Lower lobe of right lung (tissue), 2 donors: ENCODE measurements around the gene CDKAL1. TPM values are rescaled to one million over a fixed set of nuclear protein-coding genes. Genes with fewer than 3 reads are reported as not detected.

Source experiments
- ATAC-seq, 2 donors: fragments of 200-7000 bp; cut with Tn5 transposase; one replicate each; pipeline ENCODE4 v1.9.1; 2020 to 2022; ENCODE audit warnings: mild to moderate bottlenecking in 2 of 2, moderate library complexity in 2 of 2
- DNase-seq: peaks from one replicate; pipeline ENCODE4 v3.0.0-alpha.2; 2020
- H3K27ac ChIP-seq: fragments of 200-600 bp; one replicate; pipeline ENCODE4 v1.8.0; 2022
- H3K27me3 ChIP-seq: fragments of 200-600 bp; one replicate; pipeline ENCODE4 v1.8.0; 2022; ENCODE audit warnings: low read depth
- H3K36me3 ChIP-seq: fragments of 200-600 bp; one replicate; pipeline ENCODE4 v1.8.0; 2022; ENCODE audit warnings: mild to moderate bottlenecking
- H3K4me1 ChIP-seq: fragments of 200-600 bp; one replicate; pipeline ENCODE4 v1.8.0; 2022
- H3K4me3 ChIP-seq: fragments of 200-600 bp; one replicate; pipeline ENCODE4 v1.8.0; 2022; ENCODE audit warnings: mild to moderate bottlenecking
- H3K9me3 ChIP-seq: fragments of 200-600 bp; one replicate; pipeline ENCODE4 v1.8.0; 2022
- intact Hi-C: fragments of 100-400 bp; cut with DNase I; formaldehyde crosslinking; loops from one replicate; pipeline ENCODE4 v1.11.0; 2022
- total RNA-seq: library from RNA; stranded (reverse); fragmentation: NEBNext Ultra II Directional; extraction: Animal tissue kit (Norgen Biotek cat#: 25700); gene quantifications from one replicate; pipeline ENCODE4 v1.2.1, GENCODE V29; 2021
- TF ChIP-seq, protein P1 (sequence below): fragments of 200-600 bp; IDR thresholded peaks from one replicate; pipeline ENCODE4 v1.8.0; 2022; ENCODE audit warnings: antibody characterized with exemption, mild to moderate bottlenecking
- donor health status: DM: no; HTN: yes; CAD: no; lungs with severe emphysema.

CDKAL1 gene
- total RNA-seq, 1 donor from 2014 or later = 16.0 TPM

DNA sequence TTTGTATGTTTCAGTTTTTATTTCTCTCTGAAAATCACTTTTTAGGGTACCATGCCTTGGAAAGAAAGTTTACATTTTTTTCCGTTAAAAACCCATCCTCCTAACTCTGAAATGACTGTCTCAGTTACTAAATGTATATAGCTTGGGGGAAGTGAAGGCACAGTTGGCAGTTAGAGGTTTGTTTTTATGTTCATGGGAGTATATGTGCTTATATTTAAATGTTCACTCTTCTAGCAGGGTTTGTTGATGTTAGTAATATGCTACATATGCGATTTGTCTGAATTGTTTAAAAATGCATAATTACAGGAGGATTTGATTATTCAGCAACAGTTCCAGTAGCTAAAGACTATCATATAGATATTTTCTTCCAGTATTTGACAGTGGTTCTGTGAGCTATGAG lies 31.1 kb downstream of the CDKAL1 start:
- no peaks in the 10 kb centered on the region for H3K36me3 ChIP-seq
- no peak for ATAC-seq
- no peak overlapping the region for H3K27ac ChIP-seq
- no peaks in the 10 kb centered on the region for H3K9me3 ChIP-seq
- TF ChIP-seq, protein P1, sequence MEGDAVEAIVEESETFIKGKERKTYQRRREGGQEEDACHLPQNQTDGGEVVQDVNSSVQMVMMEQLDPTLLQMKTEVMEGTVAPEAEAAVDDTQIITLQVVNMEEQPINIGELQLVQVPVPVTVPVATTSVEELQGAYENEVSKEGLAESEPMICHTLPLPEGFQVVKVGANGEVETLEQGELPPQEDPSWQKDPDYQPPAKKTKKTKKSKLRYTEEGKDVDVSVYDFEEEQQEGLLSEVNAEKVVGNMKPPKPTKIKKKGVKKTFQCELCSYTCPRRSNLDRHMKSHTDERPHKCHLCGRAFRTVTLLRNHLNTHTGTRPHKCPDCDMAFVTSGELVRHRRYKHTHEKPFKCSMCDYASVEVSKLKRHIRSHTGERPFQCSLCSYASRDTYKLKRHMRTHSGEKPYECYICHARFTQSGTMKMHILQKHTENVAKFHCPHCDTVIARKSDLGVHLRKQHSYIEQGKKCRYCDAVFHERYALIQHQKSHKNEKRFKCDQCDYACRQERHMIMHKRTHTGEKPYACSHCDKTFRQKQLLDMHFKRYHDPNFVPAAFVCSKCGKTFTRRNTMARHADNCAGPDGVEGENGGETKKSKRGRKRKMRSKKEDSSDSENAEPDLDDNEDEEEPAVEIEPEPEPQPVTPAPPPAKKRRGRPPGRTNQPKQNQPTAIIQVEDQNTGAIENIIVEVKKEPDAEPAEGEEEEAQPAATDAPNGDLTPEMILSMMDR = no peak
- H3K27me3 ChIP-seq = no peaks in the 10 kb centered on the region
- DNase-seq = no peak
- no peak overlapping the region for H3K4me3 ChIP-seq
- H3K4me1 ChIP-seq = no peaks in the 10 kb centered on the region
- intact Hi-C loops = loop anchor here (10.0 kb wide), 1 partner anchor 1019 kb away; no protein-coding TSS in a partner anchor

DNA sequence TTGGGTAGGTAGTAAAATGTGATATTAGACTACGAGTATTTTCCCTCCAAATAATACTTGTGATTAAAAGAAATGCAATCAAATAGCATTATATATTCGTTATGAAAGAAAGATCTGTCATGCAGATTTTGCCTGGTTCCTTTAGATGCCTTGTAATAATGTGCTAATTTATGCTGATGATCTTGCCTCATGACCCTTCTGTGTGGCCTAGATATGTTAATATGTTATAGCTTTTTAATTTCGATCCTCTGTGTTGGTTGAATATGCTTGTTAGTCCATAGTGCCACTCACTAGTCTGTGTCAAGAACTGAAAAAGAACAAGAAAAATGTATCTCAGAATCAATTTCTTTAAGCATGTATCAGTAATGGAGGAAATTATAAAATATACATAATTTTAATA lies 31.9 kb downstream of the CDKAL1 start:
- Histone ChIP-seq H3K4me1 (no peaks in the 10 kb centered on the region), H3K4me3 (no peak overlapping the region), H3K9me3 (no peaks in the 10 kb centered on the region), H3K27me3 (no peaks in the 10 kb centered on the region), H3K27ac (no peak overlapping the region), H3K36me3 (no peaks in the 10 kb centered on the region)
- TF ChIP-seq, protein P1 = no peak
- ATAC-seq = no peak
- no peak for DNase-seq
- intact Hi-C loops = loop anchor here (10.0 kb wide), 1 partner anchor 1019 kb away; no protein-coding TSS in a partner anchor

DNA sequence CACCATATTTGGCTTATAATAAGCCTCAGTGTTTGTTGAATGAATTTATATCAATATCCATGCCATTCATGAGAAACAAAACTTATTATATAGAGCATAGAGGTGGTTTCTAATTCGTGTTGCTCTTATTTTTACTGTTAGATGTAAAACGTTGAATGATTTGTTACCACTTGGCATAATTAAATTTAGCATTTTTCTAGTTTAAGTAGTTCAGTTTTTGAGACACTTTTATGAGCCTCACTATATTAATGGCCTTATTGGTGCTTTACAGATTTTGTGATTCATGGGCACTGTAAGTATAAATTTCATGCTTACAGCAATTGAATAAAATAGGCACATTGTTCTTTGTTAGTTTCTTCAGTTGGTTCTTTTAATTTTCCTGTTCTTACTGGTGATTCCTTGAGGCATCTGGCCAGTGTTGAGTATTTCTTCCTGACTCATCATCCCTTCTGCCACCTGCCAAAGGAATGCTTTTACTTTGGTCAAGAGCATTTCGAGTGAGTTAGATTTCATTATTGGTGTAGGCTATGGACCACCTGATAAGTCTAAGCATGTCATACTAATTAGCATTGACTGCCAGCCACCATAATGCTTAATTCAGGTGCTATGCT lies 34.8 kb downstream of the CDKAL1 start:
- no peak overlapping the region for H3K27ac ChIP-seq
- no peaks in the 10 kb centered on the region for H3K27me3 ChIP-seq
- H3K36me3 ChIP-seq = no peaks in the 10 kb centered on the region
- no peaks in the 10 kb centered on the region for H3K9me3 ChIP-seq
- no peak overlapping the region for H3K4me3 ChIP-seq
- H3K4me1 ChIP-seq = peaks cover 14% of the 10 kb centered on the region
- DNase-seq (no peak), ATAC-seq (no peak)
- TF ChIP-seq, protein P1 = no peak
- intact Hi-C loops = loop anchor here (10.0 kb wide), 1 partner anchor 1016 kb away; no protein-coding TSS in a partner anchor

DNA sequence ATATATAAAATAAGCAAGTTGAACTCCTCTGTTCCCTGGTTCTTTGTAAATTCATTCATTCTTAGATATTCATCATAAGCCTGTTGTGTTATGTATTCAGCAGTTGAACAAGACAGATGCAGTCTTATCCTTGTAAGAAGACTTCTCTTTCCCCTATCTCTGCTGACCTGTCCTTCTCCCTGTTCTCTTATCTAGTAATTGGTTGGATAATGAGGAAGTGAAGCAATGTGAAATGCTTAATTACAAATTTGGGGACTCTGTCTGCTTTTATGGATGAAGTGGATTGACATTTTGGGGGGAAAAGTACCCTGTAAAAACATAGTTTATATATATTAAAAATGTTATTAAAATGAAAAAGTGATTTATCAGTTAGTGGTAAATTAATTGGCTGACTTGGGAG lies 37.0 kb downstream of the CDKAL1 start:
- DNase-seq = no peak
- TF ChIP-seq, protein P1 = no peak
- H3K4me3 ChIP-seq = no peak overlapping the region
- H3K27me3 ChIP-seq = no peaks in the 10 kb centered on the region
- no peak overlapping the region for H3K27ac ChIP-seq
- H3K9me3 ChIP-seq = no peaks in the 10 kb centered on the region
- H3K4me1 ChIP-seq = peaks cover 14% of the 10 kb centered on the region
- no peaks in the 10 kb centered on the region for H3K36me3 ChIP-seq
- intact Hi-C loops = no loop called here
- ATAC-seq = no peak

GRCh38 chr6:20572288-20572687 lies 38.0 kb downstream of the CDKAL1 start:
- TF ChIP-seq, protein P1 = no peak
- no peak for ATAC-seq
- Histone ChIP-seq H3K9me3 (no peaks in the 10 kb centered on the region), H3K4me1 (peaks cover 14% of the 10 kb centered on the region), H3K27ac (no peak overlapping the region), H3K4me3 (no peak overlapping the region), H3K36me3 (peaks cover 1% of the 10 kb centered on the region), H3K27me3 (no peaks in the 10 kb centered on the region)
- no peak for DNase-seq
- intact Hi-C loops = no loop called here
